Adrenal gland (tissue), 12 donors: Measurements from ENCODE around the gene MAD1L1. TPM values are rescaled to one million over a fixed set of nuclear protein-coding genes. Genes with fewer than 3 reads are reported as not detected.
A peak's percentile ranks its signal among the peaks of the same experiment; 100 is the strongest.

ENCODE experiments used
- DNase-seq, 7 donors: peaks; one replicate each; pipeline ENCODE4 v3.0.0-alpha.2; 2019 to 2020
- H3K27ac ChIP-seq, 5 donors: fragments of 200-600 bp; sonication (generic) in 4 of 5; 1 replicate in 3 of 5; 2 replicates in 2 of 5; pipeline versions ENCODE4 v1.5.1 to v1.8.0; 2016 to 2020; ENCODE audit warnings: mild to moderate bottlenecking in 1 of 5
- H3K27me3 ChIP-seq: fragments of 200-600 bp; 2 replicates; pipeline ENCODE4 v1.8.0; 2021
- H3K36me3 ChIP-seq, 2 donors: fragments of 200-600 bp; replicated peaks in 1 of 2; 1 replicate in 1 of 2; 2 replicates in 1 of 2; pipeline versions ENCODE4 v1.5.1 to v1.8.0; 2018 to 2022
- H3K4me1 ChIP-seq, 2 donors: fragments of 200-600 bp; replicated peaks in 1 of 2; 1 replicate in 1 of 2; 2 replicates in 1 of 2; pipeline versions ENCODE4 v1.5.1 to v1.8.0; 2018 to 2021
- H3K4me3 ChIP-seq, 4 donors: fragments of 200-600 bp; sonication (generic) in 3 of 4; one replicate each; pipeline ENCODE4 v1.5.1; 2016 to 2018
- H3K9me3 ChIP-seq, 3 donors: fragments of 200-600 bp; sonication (generic) in 1 of 3; replicated peaks in 1 of 3; 1 replicate in 2 of 3; 2 replicates in 1 of 3; pipeline versions ENCODE4 v1.5.1 to v1.8.0; 2016 to 2021
- POLR2A ChIP-seq, 2 donors: fragments of 450-650 bp; IDR thresholded peaks; one replicate each; pipeline ENCODE4 v1.6.1; 2017; ENCODE audit warnings: antibody characterized with exemption in 2 of 2, mild to moderate bottlenecking in 2 of 2, moderate library complexity in 1 of 2
- WGBS, 4 donors: extraction: QIAGEN DNeasy Blood & Tissue Kit in 2 of 4; methylation state at CpG; one replicate each; pipeline versions ENCODE4 v1.1.5 to v1.1.7; 2013 to 2017; 5-methylcytosine and 5-hydroxymethylcytosine counted together
- intact Hi-C, 2 donors: fragments of 100-400 bp; cut with DNase I; formaldehyde crosslinking; loops; one replicate each; pipeline versions ENCODE4 v1.14.1 to v1.15.0; 2022 to 2023
- polyA plus RNA-seq, 3 donors: library from polyadenylated mRNA; stranded (reverse); fragments of 200-250 nt in 2 of 3; fragments of 350-450 nt in 1 of 3; fragmentation: Illumina TruSeq in 1 of 3; extraction: RNeasy Lipid Tissue Mini Kit (QIAGEN cat#74804) in 1 of 3; gene quantifications; one replicate each; pipeline ENCODE4 v1.2.3, GENCODE V29; 2013 to 2014
- total RNA-seq, 9 donors: library from RNA; depleted of rRNA in 4 of 9; stranded (reverse); fragments of >200 nt in 4 of 9; fragments of 120-200 nt in 1 of 9; fragmentation: NEBNext Ultra II Directional in 1 of 9; extraction: Animal tissue kit (Norgen Biotek cat#: 25700) in 1 of 9; gene quantifications; one replicate each; pipeline versions ENCODE4 v1.1.0 to v1.2.4, GENCODE V29; 2013 to 2023
- TF ChIP-seq, protein P1 (sequence below), 6 experiments: fragments of 450-650 bp in 4 of 6; fragments of 200-600 bp in 2 of 6; sonication (generic) in 1 of 6; IDR thresholded peaks; 1 replicate in 5 of 6; 2 replicates in 1 of 6; pipeline versions ENCODE4 v1.5.1 to v1.8.0; 2016 to 2021; ENCODE audit warnings: antibody characterized with exemption in 6 of 6, mild to moderate bottlenecking in 2 of 6, moderate library complexity in 1 of 6
- donor health status: healthy with polysubstance abuse.
- donor health status: Bipolar disorder and iron deficiency.
- donor health status: DM: yes; HTN: yes; CAD: no.
- donor health status: DM: no; HTN: no; CAD: no.
- donor health status: DM: no; HTN: no; CAD: no.
- donor health status: DM: yes; HTN: yes; CAD: no.

MAD1L1 gene
- total and polyA plus RNA-seq, 12 donors: 6.7 to 87.7 (median 28.9) TPM

DNA sequence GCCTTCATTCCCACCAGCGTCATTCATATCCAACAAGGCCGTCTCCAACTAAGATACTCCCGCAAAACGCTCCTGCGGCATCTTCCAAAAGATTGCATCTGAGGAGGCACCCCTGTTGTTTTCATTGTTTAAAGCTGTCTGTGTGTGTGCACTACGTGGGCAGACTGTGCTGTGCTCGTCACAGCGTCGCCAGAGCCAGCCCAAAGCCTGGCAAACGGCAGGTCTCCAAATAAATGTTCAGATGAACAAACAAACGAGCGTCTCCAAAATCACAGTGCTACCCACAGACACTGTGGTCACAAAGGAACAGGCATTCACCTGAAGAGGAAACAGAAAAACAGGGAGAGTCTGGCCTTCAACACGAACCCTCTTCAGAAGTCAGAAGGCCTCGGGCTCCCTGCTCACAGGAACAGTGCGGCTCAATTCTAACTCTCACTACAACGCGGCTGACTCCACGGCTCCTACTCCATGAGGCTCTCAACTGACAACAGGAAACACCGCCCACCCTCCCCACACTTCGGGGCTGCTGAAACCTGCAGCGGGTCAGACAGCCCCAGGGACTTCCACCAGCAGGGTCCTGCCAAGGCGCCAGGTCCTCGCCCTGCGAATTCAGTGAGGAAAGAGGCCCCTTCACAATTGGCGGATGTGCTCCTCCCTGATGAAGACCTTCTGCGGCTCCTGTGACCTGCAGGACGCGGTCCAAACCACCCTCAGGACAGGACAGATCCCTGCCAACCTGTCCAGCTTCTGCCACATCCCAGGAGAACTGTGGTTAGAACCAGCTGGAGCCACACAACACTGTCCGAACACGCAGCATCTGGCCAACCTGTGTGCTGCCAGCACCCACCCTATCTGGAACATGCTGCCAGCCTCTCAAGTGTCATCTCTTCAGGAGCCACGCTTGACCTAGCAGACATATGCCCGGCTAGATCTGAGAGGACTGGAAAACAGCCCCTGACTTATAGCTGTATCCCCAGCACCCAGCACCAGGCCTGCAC, 36.1 kb downstream of the MAD1L1 start:
- H3K4me3 ChIP-seq: no peak overlapping the region
- H3K9me3 ChIP-seq: no peaks in the 10 kb centered on the region
- H3K4me1 ChIP-seq: no peaks in the 10 kb centered on the region
- WGBS, 4 donors: 90 to 95% (median 93%) methylated on average over 19 to 32 of the region's 32 CpGs
- no peak for TF ChIP-seq POLR2A (IDR thresholded peaks at IDR 0.05)
- TF ChIP-seq, protein P1, sequence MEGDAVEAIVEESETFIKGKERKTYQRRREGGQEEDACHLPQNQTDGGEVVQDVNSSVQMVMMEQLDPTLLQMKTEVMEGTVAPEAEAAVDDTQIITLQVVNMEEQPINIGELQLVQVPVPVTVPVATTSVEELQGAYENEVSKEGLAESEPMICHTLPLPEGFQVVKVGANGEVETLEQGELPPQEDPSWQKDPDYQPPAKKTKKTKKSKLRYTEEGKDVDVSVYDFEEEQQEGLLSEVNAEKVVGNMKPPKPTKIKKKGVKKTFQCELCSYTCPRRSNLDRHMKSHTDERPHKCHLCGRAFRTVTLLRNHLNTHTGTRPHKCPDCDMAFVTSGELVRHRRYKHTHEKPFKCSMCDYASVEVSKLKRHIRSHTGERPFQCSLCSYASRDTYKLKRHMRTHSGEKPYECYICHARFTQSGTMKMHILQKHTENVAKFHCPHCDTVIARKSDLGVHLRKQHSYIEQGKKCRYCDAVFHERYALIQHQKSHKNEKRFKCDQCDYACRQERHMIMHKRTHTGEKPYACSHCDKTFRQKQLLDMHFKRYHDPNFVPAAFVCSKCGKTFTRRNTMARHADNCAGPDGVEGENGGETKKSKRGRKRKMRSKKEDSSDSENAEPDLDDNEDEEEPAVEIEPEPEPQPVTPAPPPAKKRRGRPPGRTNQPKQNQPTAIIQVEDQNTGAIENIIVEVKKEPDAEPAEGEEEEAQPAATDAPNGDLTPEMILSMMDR (IDR thresholded peaks at IDR 0.05): no peak
- H3K27me3 ChIP-seq: no peaks in the 10 kb centered on the region
- intact Hi-C loops: no loop called here
- H3K36me3 ChIP-seq: peaks cover 0 to 10% of the 10 kb centered on the region in 2 donors
- DNase-seq: peak in 3 of 7 donors; percentile 5 to 19 (median 14)
- no peak overlapping the region for H3K27ac ChIP-seq

DNA sequence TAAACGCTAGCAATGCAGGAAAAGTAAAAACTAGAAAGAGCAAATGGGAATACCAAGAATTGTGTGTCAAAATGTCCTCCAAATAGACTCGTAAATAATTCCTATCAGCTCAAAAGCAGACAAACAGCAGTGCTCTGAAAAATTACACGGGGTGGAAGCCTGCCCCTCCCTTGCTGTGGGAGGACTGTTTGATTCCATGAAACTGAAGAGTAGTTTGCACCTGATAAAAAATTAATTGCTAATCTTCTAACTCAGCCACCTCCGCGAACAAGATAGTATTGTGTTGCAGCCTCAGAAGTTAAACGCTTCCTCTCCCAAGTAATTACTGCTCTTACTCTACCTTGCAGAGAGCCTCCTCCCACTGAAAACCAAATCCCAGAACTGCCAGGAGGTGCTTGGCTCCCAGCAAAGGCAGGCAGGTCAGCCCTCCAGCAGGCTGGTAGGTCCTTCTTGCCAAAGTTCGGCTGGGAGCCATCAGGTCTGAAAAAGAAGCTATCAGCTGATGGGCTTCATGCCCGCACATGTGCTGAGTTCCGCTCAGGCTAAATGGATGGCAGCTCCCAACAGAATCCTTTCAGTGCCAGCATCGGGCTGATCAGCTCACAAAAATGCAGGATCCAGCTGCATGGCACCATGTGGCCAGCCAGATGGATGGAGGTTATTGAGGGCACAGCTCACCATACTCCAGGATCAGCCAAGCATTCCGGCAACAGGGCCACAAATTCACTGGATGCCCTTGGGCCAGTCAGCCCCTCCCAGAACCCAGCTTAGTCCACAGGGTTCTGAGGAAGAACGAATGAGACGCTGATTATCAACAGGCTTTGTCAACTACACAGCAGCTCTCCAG, 37.1 kb downstream of the MAD1L1 start:
- TF ChIP-seq, protein P1 (IDR thresholded peaks at IDR 0.05): no peak
- no peak for TF ChIP-seq POLR2A (IDR thresholded peaks at IDR 0.05)
- Histone ChIP-seq H3K4me1 (no peaks in the 10 kb centered on the region), H3K36me3 (peaks cover 0 to 10% of the 10 kb centered on the region in 2 donors), H3K27ac (no peak overlapping the region), H3K9me3 (no peaks in the 10 kb centered on the region), H3K27me3 (no peaks in the 10 kb centered on the region), H3K4me3 (no peak overlapping the region)
- peak in 2 of 7 donors; percentile 1 to 3 for DNase-seq
- WGBS, 4 donors: 93 to 97% (median 95%) methylated on average over 9 to 13 of the region's 13 CpGs
- intact Hi-C loops: no loop called here

DNA sequence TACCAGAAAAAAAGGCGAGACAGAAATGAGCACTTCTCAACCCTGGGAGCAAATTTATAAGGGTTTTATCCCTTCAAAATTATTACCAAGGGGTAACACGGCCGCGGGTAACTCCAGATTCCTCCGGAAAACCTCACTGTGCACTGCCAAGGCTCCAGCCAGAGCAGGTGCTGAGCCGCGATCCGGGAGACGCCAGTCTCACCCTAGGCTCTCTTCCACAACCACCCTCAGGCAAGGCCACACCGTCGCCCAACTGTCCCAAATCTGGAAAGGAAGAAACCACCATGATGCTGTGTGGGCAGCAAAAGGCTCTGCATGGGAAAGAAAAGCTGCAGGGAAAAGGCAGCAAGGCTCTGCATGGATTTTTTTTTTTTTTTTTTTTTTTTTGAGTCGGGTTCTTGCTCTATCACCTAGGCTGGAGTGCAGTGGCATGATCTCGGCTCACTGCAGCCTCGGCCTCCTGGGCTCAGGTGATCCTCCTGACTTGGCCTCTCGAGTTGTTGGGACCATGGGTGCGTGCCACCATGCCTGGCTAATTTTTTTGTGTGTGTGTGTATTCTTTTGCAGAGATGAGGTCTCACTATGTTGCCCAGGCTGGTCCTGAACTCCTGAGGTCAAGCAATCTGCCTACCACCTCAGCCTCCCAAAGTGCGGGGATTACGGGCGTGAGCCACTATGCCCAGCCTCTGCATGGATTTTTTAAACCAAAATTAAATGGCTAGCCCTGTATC, 39.0 kb downstream of the MAD1L1 start:
- intact Hi-C loops: no loop called here
- no peak overlapping the region for H3K4me3 ChIP-seq
- H3K9me3 ChIP-seq: no peaks in the 10 kb centered on the region
- no peak for DNase-seq
- no peak overlapping the region for H3K27ac ChIP-seq
- WGBS, 4 donors: 90 to 98% (median 96%) methylated on average over 16 to 19 of the region's 19 CpGs
- no peaks in the 10 kb centered on the region for H3K4me1 ChIP-seq
- H3K27me3 ChIP-seq: no peaks in the 10 kb centered on the region
- H3K36me3 ChIP-seq: no peaks in the 10 kb centered on the region
- TF ChIP-seq POLR2A (IDR thresholded peaks at IDR 0.05): no peak
- TF ChIP-seq, protein P1 (IDR thresholded peaks at IDR 0.05): no peak
